NT2/D1 (cell line): Measurements from ENCODE around the gene DDA1.

Experiments
- DNase-seq: peaks from one replicate; pipeline ENCODE4 v3.0.0-alpha.2; 2011; ENCODE audit warnings: low read depth, low spot score
- H3K27me3 ChIP-seq: 2 replicates; pipeline ENCODE4 v1.6.0; 2011; ENCODE audit warnings: mild to moderate bottlenecking; ENCODE audit not compliant: insufficient read length, insufficient read depth
- H3K36me3 ChIP-seq: 2 replicates; pipeline ENCODE4 v1.6.1; 2011; ENCODE audit warnings: mild to moderate bottlenecking, low read length, mixed read lengths; ENCODE audit not compliant: insufficient read depth, insufficient read length
- H3K4me1 ChIP-seq: 2 replicates; pipeline ENCODE4 v1.5.1; 2011; ENCODE audit not compliant: insufficient read depth, insufficient read length
- H3K4me3 ChIP-seq: 2 replicates; pipeline ENCODE4 v1.5.1; 2011; ENCODE audit warnings: low read depth; ENCODE audit not compliant: insufficient read length
- H3K9ac ChIP-seq: 2 replicates; pipeline ENCODE4 v1.6.0; 2011; ENCODE audit warnings: low read depth; ENCODE audit not compliant: insufficient read length
- H3K9me3 ChIP-seq: 2 replicates; pipeline ENCODE4 v1.5.1; 2011; ENCODE audit warnings: mild to moderate bottlenecking, low read length; ENCODE audit not compliant: insufficient read depth
- SUZ12 ChIP-seq: IDR thresholded peaks from 2 replicates; pipeline ENCODE4 v1.6.1; 2011; ENCODE audit not compliant: insufficient read length, insufficient read depth; ENCODE audit errors: extremely low read depth
- YY1 ChIP-seq: IDR thresholded peaks from 2 replicates; pipeline ENCODE4 v1.6.1; 2011; ENCODE audit not compliant: insufficient read length, insufficient read depth
- ZNF274 ChIP-seq: IDR thresholded peaks from 2 replicates; pipeline ENCODE4 v1.6.1; 2011; ENCODE audit warnings: mild to moderate bottlenecking, low read depth, low read length

The DDA1 gene

DNA sequence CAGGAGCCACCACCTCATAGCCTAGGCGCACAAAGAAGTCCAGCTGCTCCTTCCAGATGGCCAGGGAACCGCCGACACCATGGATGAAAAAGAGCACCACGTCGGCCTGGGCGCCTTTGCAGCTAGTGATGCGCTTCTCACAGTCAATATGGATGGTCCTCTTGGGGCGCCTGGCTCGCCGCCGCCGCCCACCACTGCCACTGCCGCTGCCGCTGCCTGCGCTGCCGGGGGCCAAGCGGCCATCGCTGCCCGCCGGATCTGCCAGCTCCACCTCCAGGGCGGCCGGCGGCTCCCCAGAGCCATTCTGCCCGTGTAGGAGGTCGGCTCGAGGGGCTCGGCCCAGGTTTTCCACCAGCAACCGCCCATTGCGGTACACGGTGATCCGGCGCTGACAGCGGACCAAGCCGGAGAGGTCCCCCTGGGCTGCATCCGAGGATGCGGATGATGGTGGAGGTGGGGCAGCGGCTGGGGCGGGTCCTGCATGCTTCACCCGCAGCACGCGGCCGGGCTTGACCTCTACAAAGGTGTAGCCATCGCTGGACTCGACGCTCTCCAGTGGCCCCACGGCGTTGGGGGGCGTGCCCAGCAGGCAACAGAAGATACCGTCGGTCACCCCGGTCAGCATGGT, 8.3 kb upstream of the DDA1 start:
- no peak overlapping the region for H3K4me3 ChIP-seq
- peaks cover 14% of the 10 kb centered on the region; the same call in 1 of the 2 replicates for H3K9me3 ChIP-seq
- H3K27me3 ChIP-seq, result no peaks in the 10 kb centered on the region
- H3K4me1 ChIP-seq, result peaks cover 9% of the 10 kb centered on the region
- DNase-seq, result no peak
- H3K9ac ChIP-seq, result no peak overlapping the region
- TF ChIP-seq ZNF274 (no peak), YY1 (no peak), SUZ12 (no peak)
- H3K36me3 ChIP-seq, result peaks cover 25% of the 10 kb centered on the region

DNA sequence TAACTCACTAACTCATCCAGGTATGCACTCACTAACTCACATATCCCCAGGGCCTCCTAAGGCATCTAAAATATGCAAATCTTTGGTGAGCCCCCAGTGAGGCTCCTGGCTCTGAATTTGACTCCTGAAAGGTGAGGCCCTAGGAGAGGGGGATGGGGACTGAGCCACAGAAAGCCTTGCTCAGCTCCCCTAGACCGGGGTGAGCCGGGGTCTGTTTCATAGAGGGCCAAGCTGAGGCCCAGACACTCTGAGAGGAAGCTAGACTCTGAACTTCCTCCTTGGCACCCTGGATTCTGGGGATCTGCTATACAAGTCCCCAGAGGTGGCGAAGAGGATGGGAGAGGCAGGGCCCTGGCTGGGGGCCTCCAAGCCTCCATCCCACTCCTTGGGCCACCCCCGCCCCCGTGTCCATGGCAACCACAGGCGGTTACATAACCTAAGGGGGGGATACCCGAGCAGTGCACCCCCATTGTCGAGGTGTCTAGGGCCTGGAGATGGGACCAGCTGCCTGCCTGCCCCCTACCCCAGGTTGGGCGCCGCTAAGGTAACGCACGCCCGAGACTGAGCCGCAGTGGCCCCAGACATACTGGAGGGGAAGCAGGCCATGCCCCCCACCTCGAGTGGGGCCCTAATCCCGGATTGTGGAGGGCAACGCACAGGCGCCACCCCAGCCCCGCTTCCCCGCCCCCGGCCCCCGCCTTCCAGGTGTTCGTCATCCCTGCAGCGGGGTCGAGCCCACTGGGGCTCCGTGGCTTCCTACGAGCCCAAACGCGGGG, 6.8 kb upstream of the DDA1 start:
- Histone ChIP-seq H3K9ac (peak overlapping the region; percentile 80), H3K4me3 (peak overlapping the region; percentile 61), H3K36me3 (peaks cover 22% of the 10 kb centered on the region), H3K27me3 (no peaks in the 10 kb centered on the region), H3K9me3 (peaks cover 10% of the 10 kb centered on the region; the same call in 1 of the 2 replicates), H3K4me1 (peaks cover 9% of the 10 kb centered on the region)
- TF ChIP-seq YY1 (no peak), ZNF274 (no peak), SUZ12 (no peak)
- DNase-seq, result no peak

DNA sequence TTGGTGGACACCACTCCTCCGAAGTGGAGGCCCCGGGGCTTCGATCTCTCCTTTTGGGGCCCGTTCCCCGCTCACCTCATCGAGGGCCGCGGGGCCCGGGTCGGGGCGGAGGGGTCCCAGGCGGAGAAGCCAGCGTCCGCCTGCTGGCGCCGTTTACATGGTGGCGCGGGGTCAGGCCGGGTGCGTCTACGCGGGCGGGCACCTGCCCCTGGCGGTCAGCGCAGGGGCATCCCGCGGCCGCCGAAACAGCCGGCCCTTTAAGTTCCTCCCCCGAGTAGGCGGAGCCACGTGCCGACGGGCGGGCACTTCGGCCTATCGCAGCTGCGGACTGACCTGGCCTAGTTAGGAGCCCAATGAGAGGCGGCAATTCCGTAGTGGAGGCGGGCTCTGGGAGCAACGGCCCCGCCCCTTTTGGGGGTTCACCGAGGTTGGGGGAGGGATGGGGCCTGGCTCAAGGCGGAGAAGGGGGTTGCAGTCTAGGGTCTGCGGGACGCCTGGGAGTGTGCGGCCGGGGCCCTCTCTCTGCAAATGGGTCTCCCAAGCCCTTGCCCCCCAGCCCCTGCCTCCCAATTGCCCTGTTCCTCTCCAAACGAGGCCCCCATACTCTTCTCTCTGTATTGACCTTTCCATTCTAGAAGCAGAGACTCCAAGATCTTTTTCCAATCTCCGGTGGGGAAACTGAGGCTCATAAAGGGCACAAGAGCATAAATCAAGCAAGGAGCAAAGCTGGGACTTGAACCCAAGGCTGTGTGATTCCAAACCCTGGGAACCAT, 6.0 kb upstream of the DDA1 start, which contains the start of gene ABHD8:
Gene ABHD8 (minus strand): TSS at position 259 of the 773 bp plus-strand sequence. CDS start 1,809 bp downstream, outside the sequence.
- peaks cover 3% of the 10 kb centered on the region; the same call in 1 of the 2 replicates for H3K9me3 ChIP-seq
- H3K36me3 ChIP-seq, result peaks cover 19% of the 10 kb centered on the region
- H3K9ac ChIP-seq, result peak within 1 kb of the TSS; percentile 80
- H3K4me3 ChIP-seq, result peak within 1 kb of the TSS; percentile 61
- peaks cover 9% of the 10 kb centered on the region for H3K4me1 ChIP-seq
- H3K27me3 ChIP-seq, result no peaks in the 10 kb centered on the region
- no peak for TF ChIP-seq SUZ12
- no peak for TF ChIP-seq ZNF274
- no peak for TF ChIP-seq YY1
- DNase-seq, result peak; percentile 97

DNA sequence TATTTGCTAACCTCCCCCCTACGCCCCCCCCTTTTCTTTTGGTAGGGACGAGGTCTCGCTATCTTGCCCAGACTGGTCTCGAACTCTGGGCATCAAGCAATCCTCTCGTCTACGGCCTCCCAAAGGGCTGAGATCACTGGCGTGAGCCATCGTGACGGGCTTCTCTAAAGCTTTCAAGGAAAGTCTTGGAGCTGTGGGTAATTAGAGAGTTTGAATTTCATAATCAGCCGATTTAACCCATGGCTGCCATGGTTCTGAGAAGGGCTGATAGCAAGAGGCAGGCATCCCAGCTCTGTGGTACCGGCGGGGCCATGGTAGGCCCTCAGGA, 5.5 kb upstream of the DDA1 start:
- H3K9me3 ChIP-seq, result no peaks in the 10 kb centered on the region
- no peak overlapping the region for H3K9ac ChIP-seq
- peaks cover 16% of the 10 kb centered on the region for H3K36me3 ChIP-seq
- no peak for TF ChIP-seq SUZ12
- no peak for TF ChIP-seq YY1
- peaks cover 9% of the 10 kb centered on the region for H3K4me1 ChIP-seq
- no peak for DNase-seq
- H3K27me3 ChIP-seq, result no peaks in the 10 kb centered on the region
- no peak overlapping the region for H3K4me3 ChIP-seq

DNA sequence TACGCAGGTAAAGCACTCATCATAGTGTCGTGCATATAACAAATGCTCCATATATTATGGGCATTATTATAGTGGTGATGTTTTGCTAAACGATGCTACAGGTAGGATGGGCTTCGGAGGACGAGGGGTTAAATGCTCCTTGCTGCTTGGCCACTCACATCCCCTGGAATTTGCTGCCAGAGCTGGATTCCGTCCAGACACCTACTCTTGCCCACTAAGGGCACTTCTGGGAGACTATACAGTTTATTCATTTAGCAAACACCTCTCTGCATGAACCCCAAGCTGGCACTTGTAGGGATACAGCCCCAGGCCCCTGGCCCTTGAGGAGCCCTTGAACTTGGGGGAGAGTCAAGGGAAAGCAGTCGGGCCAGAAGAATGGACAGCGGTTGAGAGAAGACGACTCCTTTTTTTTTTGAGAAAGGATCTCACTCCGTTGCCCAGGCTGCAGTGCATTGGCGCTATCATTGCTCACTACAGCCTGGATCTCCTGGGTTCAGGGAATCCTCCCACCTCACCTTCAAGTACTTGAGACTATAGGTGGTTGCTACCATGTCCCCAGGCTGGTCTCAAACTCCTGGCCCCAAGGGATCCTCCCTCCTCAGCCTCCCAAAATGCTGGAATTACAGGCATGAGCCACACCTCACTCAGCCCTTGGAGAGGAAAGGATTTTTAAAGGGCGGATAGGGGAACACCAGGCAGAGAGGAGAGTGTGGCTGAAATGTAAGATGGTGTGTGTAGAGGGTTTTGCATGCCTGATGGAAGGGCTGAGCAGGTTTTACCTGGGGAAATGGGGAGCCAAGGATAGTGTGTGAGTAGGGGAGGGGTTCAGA, 4.8 kb upstream of the DDA1 start:
- H3K36me3 ChIP-seq, result peaks cover 16% of the 10 kb centered on the region
- peak overlapping the region; percentile 76 for H3K9ac ChIP-seq
- H3K9me3 ChIP-seq, result no peaks in the 10 kb centered on the region
- H3K4me1 ChIP-seq, result peaks cover 9% of the 10 kb centered on the region
- H3K4me3 ChIP-seq, result no peak overlapping the region
- no peak for DNase-seq
- TF ChIP-seq SUZ12, result no peak
- TF ChIP-seq YY1, result no peak
- no peak for TF ChIP-seq ZNF274
- no peaks in the 10 kb centered on the region for H3K27me3 ChIP-seq

DNA sequence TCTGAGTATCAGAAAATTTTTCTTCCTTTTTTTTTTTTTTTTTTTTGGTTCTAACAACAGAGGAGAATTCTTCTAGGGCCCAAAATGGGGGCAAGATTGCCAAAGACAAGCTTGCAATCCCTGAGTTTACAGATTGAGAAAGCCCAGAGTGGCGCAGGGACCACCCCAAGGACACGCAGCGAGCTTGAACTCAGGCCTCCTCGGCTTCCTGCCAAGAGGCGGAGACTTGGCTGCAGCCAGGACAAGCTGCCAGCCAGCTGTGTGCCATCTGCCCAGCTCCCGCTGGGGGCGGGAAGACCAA, 4.2 kb upstream of the DDA1 start:
- peaks cover 16% of the 10 kb centered on the region for H3K36me3 ChIP-seq
- H3K9me3 ChIP-seq, result no peaks in the 10 kb centered on the region
- H3K4me1 ChIP-seq, result peaks cover 9% of the 10 kb centered on the region
- H3K27me3 ChIP-seq, result no peaks in the 10 kb centered on the region
- peak overlapping the region; percentile 76 for H3K9ac ChIP-seq
- no peak for TF ChIP-seq YY1
- no peak for TF ChIP-seq ZNF274
- TF ChIP-seq SUZ12, result no peak
- DNase-seq, result no peak
- peak overlapping the region; percentile 5 for H3K4me3 ChIP-seq

DNA sequence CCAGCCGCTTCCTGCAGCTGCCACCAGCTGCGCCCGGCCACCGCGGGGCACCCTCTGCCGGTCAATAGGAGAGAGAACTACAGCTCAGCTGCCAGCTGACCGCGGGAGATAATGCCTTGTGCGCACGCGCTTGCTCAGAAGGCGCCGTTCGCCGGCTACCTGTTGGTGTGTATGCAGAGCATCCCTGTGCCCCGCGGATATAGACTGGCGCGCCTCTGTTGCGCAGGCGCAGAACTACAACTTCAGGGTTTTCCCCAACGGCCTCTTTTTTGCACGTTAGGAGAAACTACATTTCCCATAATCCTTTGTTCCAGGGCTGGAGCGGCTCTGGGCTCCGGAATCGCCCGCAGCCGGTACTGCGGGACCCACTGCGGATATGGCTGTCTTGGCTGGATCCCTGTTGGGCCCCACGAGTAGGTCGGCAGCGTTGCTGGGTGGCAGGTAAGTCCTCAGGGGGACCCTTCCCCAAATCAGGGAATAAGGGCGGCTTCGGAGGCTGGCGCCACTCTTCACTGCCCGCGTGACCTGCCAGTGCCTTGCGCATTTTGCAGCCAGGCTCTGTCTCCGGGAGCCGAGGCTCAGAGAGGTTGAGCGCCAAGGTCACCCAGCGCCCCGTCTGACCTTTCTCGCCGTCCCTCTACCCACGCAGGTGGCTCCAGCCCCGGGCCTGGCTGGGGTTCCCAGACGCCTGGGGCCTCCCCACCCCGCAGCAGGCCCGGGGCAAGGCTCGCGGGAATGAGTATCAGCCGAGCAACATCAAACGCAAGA, 3.7 kb upstream of the DDA1 start, which contains the start of gene MRPL34:
Gene MRPL34 (plus strand): TSS at position 356 of the 768 bp plus-strand sequence. CDS start 21 bp downstream, at position 377.
- H3K9me3 ChIP-seq, result no peaks in the 10 kb centered on the region
- peaks cover 13% of the 10 kb centered on the region for H3K4me1 ChIP-seq
- peak; percentile 99 for DNase-seq

More for the DNA sequence above, 3.7 kb upstream of the DDA1 start, which contains the start of gene MRPL34:
- peak within 1 kb of the TSS; percentile 93 for H3K4me3 ChIP-seq
- peak within 1 kb of the TSS; percentile 96 for H3K9ac ChIP-seq
- TF ChIP-seq YY1, result no peak
- TF ChIP-seq ZNF274, result no peak
- no peak for TF ChIP-seq SUZ12
- peaks cover 18% of the 10 kb centered on the region for H3K36me3 ChIP-seq
- no peaks in the 10 kb centered on the region for H3K27me3 ChIP-seq
